Urinary bladder (tissue), 4 donors: Measurements from ENCODE around the gene HMGCS2. TPM values are rescaled to one million over a fixed set of nuclear protein-coding genes. Genes with fewer than 3 reads are reported as not detected.

ENCODE experiments used
- DNase-seq: peaks from one replicate; pipeline ENCODE4 v3.0.0-alpha.2; 2015; ENCODE audit errors: extremely low spot score
- H3K27ac ChIP-seq: one replicate; pipeline ENCODE4 v1.5.1; 2013; ENCODE audit warnings: low read depth, mild to moderate bottlenecking, moderate library complexity
- H3K36me3 ChIP-seq: one replicate; pipeline ENCODE4 v1.6.1; 2013; ENCODE audit warnings: mild to moderate bottlenecking, moderate library complexity; ENCODE audit not compliant: insufficient read depth
- H3K4me1 ChIP-seq: one replicate; pipeline ENCODE4 v1.6.1; 2013; ENCODE audit warnings: mild to moderate bottlenecking, moderate library complexity; ENCODE audit not compliant: insufficient read depth
- H3K4me3 ChIP-seq: one replicate; pipeline ENCODE4 v1.5.1; 2013; ENCODE audit warnings: low read depth, low read length
- WGBS: extraction: QIAGEN DNeasy Blood & Tissue Kit; methylation state at CpG from one replicate; pipeline ENCODE4 v1.1.7; 2013; 5-methylcytosine and 5-hydroxymethylcytosine counted together
- polyA plus RNA-seq: library from polyadenylated mRNA; stranded (reverse); fragments of 200-250 nt; gene quantifications from one replicate; pipeline ENCODE4 v1.2.3, GENCODE V29; 2013
- total RNA-seq: library from RNA; depleted of rRNA; stranded (reverse); fragments of >200 nt; gene quantifications from one replicate; pipeline ENCODE4 v1.2.3, GENCODE V29; 2014
- donor health status: healthy with polysubstance abuse.
- donor health status: healthy.

The HMGCS2 gene
- total and polyA plus RNA-seq, 2 donors, result 11.6 to 11.7 TPM

DNA sequence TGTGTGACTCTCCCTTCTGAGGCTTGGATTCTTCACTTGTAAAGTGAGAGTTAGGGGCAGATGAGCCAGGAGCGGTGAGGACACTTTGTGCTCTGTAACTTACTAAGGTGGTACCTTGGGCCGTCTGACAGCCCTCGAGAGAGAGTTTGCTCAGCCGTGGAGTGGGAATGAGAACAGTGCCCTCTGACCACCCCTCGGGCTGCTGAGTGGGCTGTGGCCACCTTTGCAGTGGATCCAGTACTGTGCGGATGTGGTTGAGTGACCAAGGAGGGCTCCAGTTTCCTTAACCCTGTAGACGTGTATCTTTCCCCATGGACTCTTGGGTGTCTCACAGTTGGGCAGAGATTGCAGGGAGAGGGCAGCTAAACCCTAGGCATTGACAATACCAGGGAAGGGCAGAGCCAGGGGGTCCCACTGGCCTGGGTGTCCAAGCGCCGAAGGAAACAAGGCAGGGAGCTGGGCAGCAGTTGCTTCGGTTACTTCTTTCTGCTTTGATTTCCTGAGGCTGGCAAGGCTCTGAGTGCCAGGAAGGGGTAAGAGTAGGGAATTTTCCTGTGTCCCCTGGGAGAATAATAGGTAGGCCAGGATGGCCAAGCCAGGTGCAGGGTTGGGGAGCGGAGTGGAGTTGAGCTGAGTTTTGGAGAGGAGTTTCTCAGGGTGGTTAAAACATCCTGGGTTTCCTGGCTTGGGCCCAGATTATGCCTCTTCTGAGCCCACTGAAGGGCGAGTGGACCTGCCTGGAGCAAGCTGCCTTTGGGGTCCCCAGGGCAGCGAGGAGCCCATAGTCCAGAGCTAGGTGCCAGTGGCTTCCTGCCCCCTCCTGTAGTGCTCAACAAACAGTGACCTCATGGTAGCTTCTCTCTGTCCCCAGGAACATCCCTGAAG is 27.6 kb downstream of the HMGCS2 start:
- DNase-seq, result no peak
- WGBS, result 83% methylated on average over 13 of the region's 13 CpGs
- H3K36me3 ChIP-seq, result no peaks in the 10 kb centered on the region
- no peaks in the 10 kb centered on the region for H3K4me1 ChIP-seq
- H3K27ac ChIP-seq, result no peak overlapping the region
- H3K4me3 ChIP-seq, result no peak overlapping the region

GRCh38 chr1:119740261-119740660 is 28.4 kb downstream of the HMGCS2 start:
- no peak overlapping the region for H3K4me3 ChIP-seq
- DNase-seq, result no peak
- H3K4me1 ChIP-seq, result no peaks in the 10 kb centered on the region
- H3K27ac ChIP-seq, result no peak overlapping the region
- WGBS, result 100% methylated on average over 2 of the region's 2 CpGs
- H3K36me3 ChIP-seq, result no peaks in the 10 kb centered on the region

DNA sequence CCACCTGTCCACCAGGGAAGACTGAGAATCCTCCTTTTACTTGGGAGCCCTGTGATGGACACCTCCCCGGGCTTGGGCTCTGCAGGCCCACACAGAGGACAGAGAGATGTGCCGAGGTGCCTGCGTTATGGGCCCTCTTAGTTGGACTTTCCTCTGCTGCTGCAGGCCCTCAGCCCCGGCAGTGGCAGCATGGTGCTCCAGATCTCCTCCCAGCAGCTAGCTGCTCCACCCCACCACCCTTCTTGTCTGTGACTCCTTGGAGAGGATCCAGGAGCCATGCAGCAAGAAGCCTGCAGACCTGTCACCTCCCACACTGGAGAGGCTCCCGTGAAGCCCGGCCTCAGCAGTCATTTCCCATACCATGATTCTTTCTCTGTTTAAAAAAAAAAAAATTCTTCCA is 29.6 kb downstream of the HMGCS2 start:
- no peaks in the 10 kb centered on the region for H3K36me3 ChIP-seq
- DNase-seq, result no peak
- H3K4me3 ChIP-seq, result no peak overlapping the region
- H3K4me1 ChIP-seq, result no peaks in the 10 kb centered on the region
- 63% methylated on average over 6 of the region's 6 CpGs for WGBS
- no peak overlapping the region for H3K27ac ChIP-seq

DNA sequence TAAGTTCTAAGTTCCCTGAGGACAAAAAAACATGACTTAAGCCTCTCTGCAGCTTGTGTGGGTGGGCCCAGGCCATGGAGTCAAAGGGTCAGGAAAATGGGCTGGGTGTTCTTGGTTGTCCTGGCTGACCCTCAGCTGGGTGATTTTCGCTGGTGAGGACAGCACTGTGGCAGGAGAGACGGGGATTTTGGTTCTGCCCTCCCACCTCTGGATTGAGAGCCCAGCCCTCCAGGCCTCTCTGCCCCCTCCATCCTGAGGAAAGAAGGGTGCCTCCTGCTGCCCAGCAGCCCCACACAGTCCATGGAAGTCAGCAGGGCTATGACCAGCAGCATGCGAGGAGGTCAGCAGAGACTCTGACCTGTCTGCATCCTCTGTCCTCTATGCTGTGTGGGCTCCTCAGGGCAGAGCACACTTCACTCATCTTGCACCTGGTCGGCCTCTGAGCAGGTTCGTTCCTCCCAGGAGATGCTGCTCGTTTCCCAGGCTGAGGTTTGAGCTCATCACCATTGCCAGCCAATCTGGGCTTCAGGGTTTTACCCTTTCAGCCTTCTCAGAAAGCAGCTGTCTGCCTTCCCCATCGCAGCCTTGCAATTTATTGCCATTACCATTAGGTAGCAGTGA is 30.5 kb downstream of the HMGCS2 start:
- Histone ChIP-seq H3K36me3 (no peaks in the 10 kb centered on the region), H3K27ac (no peak overlapping the region)
- DNase-seq, result no peak

GRCh38 chr1:119737040-119737682 is 31.5 kb downstream of the HMGCS2 start:
- 64% methylated on average over 16 of the region's 16 CpGs for WGBS
- DNase-seq, result no peak
- H3K4me1 ChIP-seq, result no peaks in the 10 kb centered on the region
- no peaks in the 10 kb centered on the region for H3K36me3 ChIP-seq
- no peak overlapping the region for H3K27ac ChIP-seq
- no peak overlapping the region for H3K4me3 ChIP-seq

More for the DNA sequence above, 30.5 kb downstream of the HMGCS2 start:
- no peak overlapping the region for H3K4me3 ChIP-seq
- H3K4me1 ChIP-seq, result no peaks in the 10 kb centered on the region
- 65% methylated on average over 7 of the region's 7 CpGs for WGBS

- H3K36me3 ChIP-seq, result no peaks in the 10 kb centered on the region
- WGBS, result 100% methylated on average over 2 of the region's 2 CpGs
- H3K4me1 ChIP-seq, result no peaks in the 10 kb centered on the region
- H3K27ac ChIP-seq, result no peak overlapping the region
- H3K4me3 ChIP-seq, result no peak overlapping the region
- no peak for DNase-seq
These were observed 32.1 kb downstream of the HMGCS2 start for GRCh38 chr1:119736649-119737039.

DNA sequence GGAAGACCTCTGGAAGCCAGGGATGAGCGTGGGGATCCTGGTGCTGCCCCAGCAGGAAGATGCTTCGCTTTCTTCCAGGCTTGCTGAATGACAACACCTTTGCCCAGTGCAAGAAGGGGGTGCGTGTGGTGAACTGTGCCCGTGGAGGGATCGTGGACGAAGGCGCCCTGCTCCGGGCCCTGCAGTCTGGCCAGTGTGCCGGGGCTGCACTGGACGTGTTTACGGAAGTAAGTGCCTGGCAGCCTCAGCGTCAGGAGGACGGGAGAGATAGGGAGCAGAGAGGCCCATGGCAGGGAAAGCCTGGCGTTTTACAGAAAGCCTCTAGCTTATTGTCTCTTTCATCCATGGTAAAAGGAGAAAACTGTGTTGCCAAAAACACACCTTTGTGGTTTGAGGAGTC is 33.5 kb downstream of the HMGCS2 start:
- Histone ChIP-seq H3K36me3 (no peaks in the 10 kb centered on the region), H3K4me1 (no peaks in the 10 kb centered on the region), H3K27ac (no peak overlapping the region), H3K4me3 (no peak overlapping the region)
- WGBS, result 72% methylated on average over 14 of the region's 14 CpGs
- no peak for DNase-seq

DNA sequence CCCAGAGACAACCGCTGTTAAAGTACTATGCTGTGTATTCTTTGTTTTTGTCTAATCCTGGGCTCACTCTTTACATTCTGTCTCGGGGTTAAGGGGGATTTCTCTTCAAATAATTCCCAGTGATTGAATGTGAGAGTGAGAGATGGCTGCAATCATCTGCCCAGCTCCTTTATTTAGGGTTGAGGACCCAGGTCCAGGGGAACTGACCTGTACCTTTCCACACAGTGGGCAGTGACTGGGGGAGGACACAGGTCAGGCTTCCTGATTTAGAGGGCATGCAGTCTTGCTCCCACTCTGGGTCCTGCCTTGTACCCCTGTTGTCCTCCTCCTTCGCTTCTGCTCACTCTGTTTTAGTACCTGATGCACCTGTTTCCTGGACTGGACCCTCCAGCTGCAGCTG is 35.0 kb downstream of the HMGCS2 start:
- DNase-seq, result no peak
- no peak overlapping the region for H3K27ac ChIP-seq
- H3K36me3 ChIP-seq, result no peaks in the 10 kb centered on the region
- no peak overlapping the region for H3K4me3 ChIP-seq
- 94% methylated on average over 3 of the region's 3 CpGs for WGBS
- no peaks in the 10 kb centered on the region for H3K4me1 ChIP-seq

DNA sequence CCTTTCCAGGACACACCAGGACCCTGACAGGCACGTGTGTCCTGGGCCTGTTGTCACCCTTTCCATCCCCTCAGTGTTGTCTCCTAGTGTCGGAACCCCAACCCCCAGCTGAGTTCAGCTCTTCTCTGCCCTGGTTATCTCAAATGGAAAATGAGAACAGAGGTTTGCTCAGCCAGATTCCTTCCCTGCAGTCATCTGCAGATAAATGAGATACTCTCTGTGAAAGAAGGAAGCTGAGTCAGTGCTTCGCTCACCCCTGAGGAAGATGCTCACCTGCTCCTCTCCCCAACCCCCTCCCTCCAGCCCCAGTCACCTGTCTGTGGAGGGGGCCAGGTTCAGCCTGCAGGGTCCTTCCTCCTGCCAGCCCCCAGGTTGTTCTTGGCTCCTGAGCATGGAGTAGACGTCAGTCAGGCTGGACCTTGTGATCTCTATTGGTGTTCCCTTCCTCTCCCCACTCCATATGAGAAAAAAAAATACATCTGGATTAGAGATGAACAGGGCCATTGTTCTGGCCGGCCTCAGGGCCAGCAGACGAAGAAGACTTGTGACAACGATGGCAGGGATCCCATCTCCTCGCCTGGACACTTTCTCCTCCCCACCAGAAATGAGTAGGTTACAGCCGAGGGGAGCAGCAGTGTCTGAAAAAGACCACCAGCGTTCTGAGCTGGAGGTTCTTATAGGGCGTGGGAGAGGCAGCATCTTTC is 36.1 kb downstream of the HMGCS2 start:
- no peaks in the 10 kb centered on the region for H3K36me3 ChIP-seq
- 78% methylated on average over 11 of the region's 11 CpGs for WGBS

GRCh38 chr1:119731741-119732430 is 36.8 kb downstream of the HMGCS2 start:
- no peak for DNase-seq
- 90% methylated on average over 6 of the region's 6 CpGs for WGBS
- H3K27ac ChIP-seq, result no peak overlapping the region
- H3K4me1 ChIP-seq, result no peaks in the 10 kb centered on the region
- no peak overlapping the region for H3K4me3 ChIP-seq
- H3K36me3 ChIP-seq, result no peaks in the 10 kb centered on the region

More for the DNA sequence above, 36.1 kb downstream of the HMGCS2 start:
- no peak for DNase-seq
- H3K27ac ChIP-seq, result no peak overlapping the region
- no peaks in the 10 kb centered on the region for H3K4me1 ChIP-seq
- no peak overlapping the region for H3K4me3 ChIP-seq

GRCh38 chr1:119731060-119731459 is 37.6 kb downstream of the HMGCS2 start:
- Histone ChIP-seq H3K36me3 (no peaks in the 10 kb centered on the region), H3K4me3 (no peak overlapping the region), H3K27ac (no peak overlapping the region), H3K4me1 (no peaks in the 10 kb centered on the region)
- no peak for DNase-seq
- WGBS, result 92% methylated on average over 5 of the region's 5 CpGs

DNA sequence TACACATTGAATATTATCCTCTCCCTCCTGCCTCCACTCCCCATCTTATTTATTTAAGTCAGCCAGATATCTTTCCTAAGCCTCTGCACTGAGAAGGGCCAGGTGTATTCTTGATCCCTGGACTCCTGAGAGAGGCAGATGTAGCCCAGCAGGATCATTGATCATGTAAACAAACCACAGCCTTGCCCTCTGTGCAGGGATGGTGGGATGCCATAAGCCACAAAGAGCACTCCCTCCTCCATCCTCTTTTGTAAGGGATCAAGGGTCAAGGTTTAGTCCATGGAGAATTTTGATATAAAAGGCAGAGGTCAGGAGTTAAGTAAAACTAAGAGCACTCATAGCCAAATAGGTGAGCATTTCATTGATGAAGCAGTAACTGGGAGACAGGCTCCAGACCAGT is 39.7 kb downstream of the HMGCS2 start:
- Histone ChIP-seq H3K4me3 (no peak overlapping the region), H3K36me3 (peaks cover 1% of the 10 kb centered on the region), H3K27ac (no peak overlapping the region), H3K4me1 (no peaks in the 10 kb centered on the region)
- no peak for DNase-seq

DNA sequence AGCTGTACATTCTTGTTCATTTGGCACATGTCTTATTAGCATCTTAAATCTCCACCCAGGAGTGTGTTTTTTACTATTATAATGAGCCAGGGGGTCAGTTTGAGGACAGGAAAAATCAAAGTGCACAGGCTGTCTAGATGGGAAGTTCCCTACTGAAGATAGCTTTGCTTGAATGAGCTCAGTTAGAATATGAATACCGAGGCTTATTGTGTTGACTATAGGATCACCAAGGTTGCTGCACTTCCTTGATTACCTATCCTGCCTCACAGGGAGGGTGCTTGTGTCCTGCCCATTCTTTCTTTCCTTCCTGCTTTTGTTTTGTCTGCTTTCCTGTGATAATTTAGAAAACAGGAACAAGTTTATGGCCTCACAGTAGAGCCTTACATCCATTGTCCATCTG is 40.7 kb downstream of the HMGCS2 start:
- WGBS, result 55% methylated on average over 1 of the region's 1 CpG
- Histone ChIP-seq H3K4me1 (no peaks in the 10 kb centered on the region), H3K4me3 (no peak overlapping the region), H3K27ac (no peak overlapping the region), H3K36me3 (peaks cover 1% of the 10 kb centered on the region)
- no peak for DNase-seq
